ENCODE results near the gene TREML4.

DNA sequence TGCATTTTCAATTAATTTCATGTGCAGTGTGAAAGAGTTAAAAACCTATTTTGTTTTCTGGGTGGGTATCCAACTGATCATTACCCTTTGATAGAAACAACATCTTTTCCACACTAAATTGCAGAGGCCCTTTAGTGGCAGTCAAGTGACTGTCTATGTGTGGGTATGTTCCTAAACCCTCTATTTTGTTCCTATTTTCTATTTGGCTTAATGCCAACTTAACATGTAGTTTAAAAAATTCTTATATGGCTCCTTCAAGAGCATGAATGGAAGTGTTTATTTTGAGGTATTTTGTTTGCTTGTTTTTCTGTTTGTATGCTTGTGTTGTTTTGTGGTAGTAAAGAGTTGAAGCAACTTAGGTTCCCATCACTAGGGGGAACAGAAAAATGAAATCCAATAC lies 38.4 kb downstream of the TREML4 start:
- TF ChIP-seq, protein P1, sequence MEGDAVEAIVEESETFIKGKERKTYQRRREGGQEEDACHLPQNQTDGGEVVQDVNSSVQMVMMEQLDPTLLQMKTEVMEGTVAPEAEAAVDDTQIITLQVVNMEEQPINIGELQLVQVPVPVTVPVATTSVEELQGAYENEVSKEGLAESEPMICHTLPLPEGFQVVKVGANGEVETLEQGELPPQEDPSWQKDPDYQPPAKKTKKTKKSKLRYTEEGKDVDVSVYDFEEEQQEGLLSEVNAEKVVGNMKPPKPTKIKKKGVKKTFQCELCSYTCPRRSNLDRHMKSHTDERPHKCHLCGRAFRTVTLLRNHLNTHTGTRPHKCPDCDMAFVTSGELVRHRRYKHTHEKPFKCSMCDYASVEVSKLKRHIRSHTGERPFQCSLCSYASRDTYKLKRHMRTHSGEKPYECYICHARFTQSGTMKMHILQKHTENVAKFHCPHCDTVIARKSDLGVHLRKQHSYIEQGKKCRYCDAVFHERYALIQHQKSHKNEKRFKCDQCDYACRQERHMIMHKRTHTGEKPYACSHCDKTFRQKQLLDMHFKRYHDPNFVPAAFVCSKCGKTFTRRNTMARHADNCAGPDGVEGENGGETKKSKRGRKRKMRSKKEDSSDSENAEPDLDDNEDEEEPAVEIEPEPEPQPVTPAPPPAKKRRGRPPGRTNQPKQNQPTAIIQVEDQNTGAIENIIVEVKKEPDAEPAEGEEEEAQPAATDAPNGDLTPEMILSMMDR (conservative IDR thresholded peaks at IDR 0.05; ENCODE audit: low read length): no peak
- TF ChIP-seq EZH2phosphoT487 (IDR thresholded peaks at IDR 0.05; ENCODE audit: borderline replicate concordance): no peak
